ENCODE results near the gene ALS2. TPM values are rescaled to one million over a fixed set of nuclear protein-coding genes. Genes with fewer than 3 reads are reported as not detected.

ALS2 gene
- total RNA-seq, 4 donors from 2014 or later: 17.1 to 40.6 (median 19.5) TPM

- H3K27ac ChIP-seq: no peak overlapping the region
- in situ Hi-C loops (cut with MboI; ENCODE audit: low sequenced_read_pairs in 4 of 4): loop anchor here in 1 of 4 donors (10.0 to 25.0 kb wide), 2 partner anchors 321 to 612 kb away; partner anchors contain the start of genes BMPR2, STRADB and TRAK2
- no peaks in the 10 kb centered on the region for H3K36me3 ChIP-seq
- no peaks in the 10 kb centered on the region for H3K9me3 ChIP-seq
- DNase-seq (no peak), ATAC-seq (no peak)
- intact Hi-C loops (cut with DNase I; ENCODE audit: low total_unique reads): no loop called here
- H3K4me3 ChIP-seq: no peak overlapping the region
- H3K4me1 ChIP-seq: peaks cover 25 to 27% of the 10 kb centered on the region in 2 donors
- TF ChIP-seq CTCF (IDR thresholded peaks at IDR 0.05 in 4 of 5, conservative IDR thresholded peaks at IDR 0.05 in 1 of 5) (no peak), POLR2A (IDR thresholded peaks at IDR 0.05) (no peak)
- no peaks in the 10 kb centered on the region for H3K27me3 ChIP-seq
Measured at GRCh38 chr2:201775326-201775725, 5.4 kb downstream of the ALS2 start.

DNA sequence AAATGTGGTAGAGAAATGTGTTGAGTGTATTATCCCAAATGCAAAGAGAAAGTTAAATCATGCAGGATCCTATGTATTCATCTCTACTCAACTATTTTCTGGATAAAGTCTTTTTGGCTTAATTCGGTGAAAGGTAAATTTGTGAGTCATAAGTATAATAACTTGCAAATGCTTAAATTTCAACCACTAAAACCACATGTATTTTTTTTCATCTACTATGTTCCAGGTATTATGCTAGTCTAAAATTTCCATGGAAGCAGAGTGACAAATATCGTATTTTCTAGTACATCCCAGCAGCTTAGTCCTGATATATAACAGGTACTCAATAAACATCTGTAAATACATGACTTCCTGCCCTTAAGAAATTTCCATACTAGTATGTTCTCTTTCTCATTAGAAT lies 6.2 kb downstream of the ALS2 start:
- intact Hi-C loops (cut with DNase I; ENCODE audit: low total_unique reads) (no loop called here), in situ Hi-C loops (cut with MboI; ENCODE audit: low sequenced_read_pairs in 4 of 4) (loop anchor here in 1 of 4 donors (10.0 kb wide), 1 partner anchor 320 kb away; the partner anchor contains the start of genes STRADB and TRAK2)
- Histone ChIP-seq H3K27me3 (no peaks in the 10 kb centered on the region), H3K4me1 (peaks cover 18 to 23% of the 10 kb centered on the region in 2 donors), H3K9me3 (no peaks in the 10 kb centered on the region), H3K36me3 (no peaks in the 10 kb centered on the region), H3K27ac (no peak overlapping the region), H3K4me3 (no peak overlapping the region)
- TF ChIP-seq POLR2A (IDR thresholded peaks at IDR 0.05) (no peak), CTCF (IDR thresholded peaks at IDR 0.05 in 4 of 5, conservative IDR thresholded peaks at IDR 0.05 in 1 of 5) (no peak)
- no peak for ATAC-seq
- no peak for DNase-seq

- Histone ChIP-seq H3K36me3 (no peaks in the 10 kb centered on the region), H3K4me3 (no peak overlapping the region), H3K27me3 (no peaks in the 10 kb centered on the region), H3K4me1 (peaks cover 12 to 23% of the 10 kb centered on the region in 2 donors), H3K9me3 (no peaks in the 10 kb centered on the region), H3K27ac (no peak overlapping the region)
- no peak for DNase-seq
- in situ Hi-C loops (cut with MboI; ENCODE audit: low sequenced_read_pairs in 4 of 4) (loop anchor here in 1 of 4 donors (10.0 kb wide), 1 partner anchor 319 kb away; the partner anchor contains the start of genes STRADB and TRAK2), intact Hi-C loops (cut with DNase I; ENCODE audit: low total_unique reads) (no loop called here)
- no peak for ATAC-seq
- TF ChIP-seq CTCF (IDR thresholded peaks at IDR 0.05 in 4 of 5, conservative IDR thresholded peaks at IDR 0.05 in 1 of 5) (no peak), POLR2A (IDR thresholded peaks at IDR 0.05) (no peak)
Measured at GRCh38 chr2:201773990-201774389, 6.7 kb downstream of the ALS2 start.

DNA sequence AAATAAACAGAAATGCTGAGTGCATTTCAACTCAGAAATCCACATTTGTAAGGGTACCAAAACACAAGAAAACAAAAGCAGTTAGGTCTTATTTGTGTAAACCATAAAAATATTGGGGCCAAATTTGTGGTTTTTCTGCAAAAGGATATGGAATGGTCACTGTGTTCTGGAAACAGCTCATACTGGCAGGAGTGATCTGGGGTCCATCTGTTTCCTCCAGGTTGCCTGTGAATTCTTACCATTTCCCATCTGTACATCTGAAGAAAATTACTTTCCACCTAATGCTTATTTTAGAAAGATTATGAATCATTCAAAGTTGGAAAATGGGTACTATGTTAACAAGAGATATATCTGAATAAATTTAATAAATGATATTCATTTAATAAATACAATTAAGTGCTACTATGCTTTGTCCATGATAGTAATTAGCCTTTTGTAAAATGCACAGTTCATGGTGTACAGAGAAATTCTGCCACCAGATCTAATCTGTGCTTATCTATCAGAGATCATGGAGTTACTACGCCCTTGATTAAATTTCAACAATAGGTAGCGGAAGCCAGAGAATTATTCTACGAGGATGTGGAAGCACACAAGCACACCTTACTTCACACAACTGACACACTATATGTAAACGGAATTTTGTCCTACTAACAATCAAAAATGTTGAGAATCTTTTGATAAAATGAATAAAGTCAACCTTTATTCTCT lies 10.9 kb downstream of the ALS2 start:
- no peak overlapping the region for H3K4me3 ChIP-seq
- no peak for DNase-seq
- no peak for TF ChIP-seq POLR2A (IDR thresholded peaks at IDR 0.05)
- H3K4me1 ChIP-seq: peaks cover 0 to 14% of the 10 kb centered on the region in 2 donors
- ATAC-seq: no peak
- intact Hi-C loops (cut with DNase I; ENCODE audit: low total_unique reads) (no loop called here), in situ Hi-C loops (cut with MboI; ENCODE audit: low sequenced_read_pairs in 4 of 4) (loop anchor here in 1 of 4 donors (10.0 kb wide), 1 partner anchor 315 kb away; the partner anchor contains the start of genes STRADB and TRAK2)
- no peaks in the 10 kb centered on the region for H3K27me3 ChIP-seq
- H3K9me3 ChIP-seq: no peaks in the 10 kb centered on the region
- H3K36me3 ChIP-seq: peaks cover 0 to 15% of the 10 kb centered on the region in 2 donors
- peak overlapping the region in 1 of 4 donors; percentile 20 for H3K27ac ChIP-seq

DNA sequence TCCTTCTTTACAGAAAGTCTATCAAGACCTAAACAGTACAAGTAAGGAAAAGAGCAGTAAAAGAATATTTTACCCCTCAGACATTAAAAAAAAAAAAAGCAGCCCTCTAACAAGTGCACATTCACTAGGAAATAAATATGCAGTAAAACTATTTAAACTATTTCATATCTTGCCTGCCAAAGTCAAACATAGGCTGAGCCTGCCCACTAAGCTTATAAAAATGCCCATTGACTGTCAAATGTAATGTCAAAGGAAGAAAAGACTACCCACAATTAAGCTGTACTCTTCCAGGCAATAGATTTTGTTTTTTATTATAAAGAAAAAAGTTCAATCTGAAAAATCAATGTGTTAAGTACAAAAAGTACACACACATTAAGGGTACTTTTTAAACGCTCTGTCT lies 11.8 kb downstream of the ALS2 start:
- Histone ChIP-seq H3K27ac (no peak overlapping the region), H3K4me3 (no peak overlapping the region), H3K36me3 (peaks cover 0 to 21% of the 10 kb centered on the region in 2 donors), H3K4me1 (peaks cover 0 to 14% of the 10 kb centered on the region in 2 donors), H3K9me3 (no peaks in the 10 kb centered on the region), H3K27me3 (no peaks in the 10 kb centered on the region)
- DNase-seq (no peak), ATAC-seq (no peak)
- intact Hi-C loops (cut with DNase I; ENCODE audit: low total_unique reads) (no loop called here), in situ Hi-C loops (cut with MboI; ENCODE audit: low sequenced_read_pairs in 4 of 4) (no loop called here)
- TF ChIP-seq POLR2A (IDR thresholded peaks at IDR 0.05) (no peak), CTCF (IDR thresholded peaks at IDR 0.05 in 4 of 5, conservative IDR thresholded peaks at IDR 0.05 in 1 of 5) (no peak)

Measured in gastrocnemius medialis (tissue), 4 donors.